GM12878 (cell line): ENCODE results near the gene PM20D2. TPM values are rescaled to one million over a fixed set of nuclear protein-coding genes. Genes with fewer than 3 reads are reported as not detected.

Experiments
- ATAC-seq: fragments of 200-7000 bp; cut with Tn5 transposase; 3 replicates; pipeline ENCODE4 v1.9.1; 2020; ENCODE audit warnings: mild to moderate bottlenecking, moderate library complexity
- BruUV-seq: library from RNA; stranded (reverse); fragments of 400-500 nt; replicated peaks from 2 replicates; lab custom pipeline; 2021; lab: Mats Ljungman, UMichigan
- CTCF ChIA-PET: fragments of 300-600 bp; sonication (Branson Sonifier 250); formaldehyde crosslinking; extraction: SDS; loops from one replicate; lab custom pipeline; 2021; ENCODE audit warnings: inconsistent platforms; lab: Yijun Ruan, JAX
- POLR2A ChIA-PET: fragments of 350-600 bp; formaldehyde crosslinking; extraction: SDS; loops from one replicate; lab custom pipeline; 2021; ENCODE audit warnings: inconsistent platforms; lab: Charles Lee
- RAD21 ChIA-PET: fragments of 300-600 bp; sonication (Branson Sonifier 250); formaldehyde crosslinking; loops from one replicate; lab custom pipeline; 2023; ENCODE audit warnings: antibody characterized with exemption; ENCODE audit not compliant: unreplicated experiment; lab: Charles Lee
- SMC1A ChIA-PET: fragments of 300-600 bp; sonication (Branson Sonifier 250); formaldehyde crosslinking; loops from one replicate; lab custom pipeline; 2023; ENCODE audit not compliant: unreplicated experiment, uncharacterized antibody; lab: Charles Lee
- DNase-seq: peaks from one replicate; pipeline ENCODE4 v3.0.0-alpha.2; 2011; ENCODE audit warnings: low read depth, low spot score
- FAIRE-seq: peaks from 3 replicates; lab custom pipeline; 2011; peaks lifted over from hg19 to GRCh38; lab: Jason Lieb, UNC
- H2AFZ ChIP-seq: 2 replicates; pipeline ENCODE4 v1.6.0; 2011; ENCODE audit warnings: low read depth, low read length, control low read depth; ENCODE audit not compliant: control insufficient read depth
- H3K27ac ChIP-seq: 2 replicates; pipeline ENCODE4 v1.5.1; 2011; ENCODE audit warnings: control low read depth; ENCODE audit not compliant: control insufficient read depth, insufficient read depth
- H3K27me3 ChIP-seq, 2 experiments: replicated peaks in 1 of 2; 2 replicates each; pipeline versions ENCODE4 v1.6.0 to v1.6.1; 2011; ENCODE audit warnings: low read length in 1 of 2; ENCODE audit not compliant: control insufficient read depth in 2 of 2, insufficient read depth in 2 of 2
- H3K36me3 ChIP-seq, 2 experiments: 2 replicates each; pipeline ENCODE4 v1.5.1; 2011; ENCODE audit warnings: low read length in 1 of 2; ENCODE audit not compliant: control insufficient read depth in 2 of 2, insufficient read depth in 2 of 2
- H3K4me1 ChIP-seq: 2 replicates; pipeline ENCODE4 v1.6.1; 2011; ENCODE audit warnings: mild to moderate bottlenecking, low read length, moderate library complexity, mixed read lengths; ENCODE audit not compliant: control insufficient read depth, insufficient read depth
- H3K4me2 ChIP-seq: 2 replicates; pipeline ENCODE4 v1.6.0; 2011; ENCODE audit warnings: control low read depth; ENCODE audit not compliant: control insufficient read depth, insufficient read depth
- H3K4me3 ChIP-seq: fragments of 200-600 bp; sonication (generic); 2 replicates; pipeline ENCODE4 v1.5.1; 2016
- H3K79me2 ChIP-seq: 2 replicates; pipeline ENCODE4 v1.6.0; 2011; ENCODE audit warnings: low read length; ENCODE audit not compliant: control insufficient read depth, insufficient read depth
- H3K9ac ChIP-seq: 2 replicates; pipeline ENCODE4 v1.8.0; 2011; ENCODE audit warnings: low read length, control low read depth, mixed read lengths; ENCODE audit not compliant: control insufficient read depth, insufficient read depth
- H3K9me3 ChIP-seq: replicated peaks from 3 replicates; pipeline ENCODE4 v1.5.1; 2011; ENCODE audit warnings: mild to moderate bottlenecking, low read length; ENCODE audit not compliant: control insufficient read depth, insufficient read depth
- H4K20me1 ChIP-seq: 2 replicates; pipeline ENCODE4 v1.6.0; 2011; ENCODE audit not compliant: control insufficient read depth, insufficient read depth
- FOXK2 ChIP-seq: fragments of 450-650 bp; IDR thresholded peaks from 2 replicates; pipeline ENCODE4 v1.6.1; 2017; ENCODE audit warnings: mild to moderate bottlenecking, moderate library complexity
- FOXM1 ChIP-seq: IDR thresholded peaks from 2 replicates; pipeline ENCODE4 v1.6.1; 2012; ENCODE audit warnings: low read depth, mild to moderate bottlenecking, inconsistent platforms, low read length, moderate library complexity
- MTA2 ChIP-seq: fragments of 450-650 bp; IDR thresholded peaks from 2 replicates; pipeline ENCODE4 v1.6.1; 2016; ENCODE audit warnings: low read depth, mild to moderate bottlenecking, moderate library complexity
- NBN ChIP-seq: fragments of 450-650 bp; IDR thresholded peaks from 2 replicates; pipeline ENCODE4 v1.6.1; 2016
- NR2C2 ChIP-seq: IDR thresholded peaks from 2 replicates; pipeline ENCODE4 v1.6.1; 2011; ENCODE audit warnings: borderline replicate concordance, low read depth; ENCODE audit not compliant: control insufficient read depth, insufficient read length
- PAX5 ChIP-seq: IDR thresholded peaks from 2 replicates; pipeline ENCODE4 v1.6.1; 2011; ENCODE audit warnings: low read depth, low read length, borderline replicate concordance
- POU2F2 ChIP-seq: IDR thresholded peaks from 3 replicates; pipeline ENCODE4 v1.6.1; 2011; ENCODE audit warnings: low read depth, mild to moderate bottlenecking, low read length, borderline replicate concordance
- YBX1 ChIP-seq: fragments of 450-650 bp; IDR thresholded peaks from 2 replicates; pipeline ENCODE4 v1.6.1; 2016; ENCODE audit warnings: antibody characterized with exemption
- ZNF622 ChIP-seq: fragments of 450-650 bp; IDR thresholded peaks from 2 replicates; pipeline ENCODE4 v1.6.1; 2017; ENCODE audit warnings: mild to moderate bottlenecking, inconsistent platforms
- WGBS: methylation state at CpG from one replicate; pipeline ENCODE4 v1.1.6; 2016; ENCODE audit warnings: low lambda C conversion rate; ENCODE audit not compliant: insufficient replicate concordance, insufficient coverage; ENCODE audit errors: missing lambda C conversion rate; 5-methylcytosine and 5-hydroxymethylcytosine counted together
- in situ Hi-C: fragments of 300-500 bp; cut with MboI; formaldehyde crosslinking; loops from 9 replicates; pipeline ENCODE4 v1.14.3; 2018; ENCODE audit warnings: mixed read lengths
- intact Hi-C: fragments of 100-400 bp; cut with micrococcal nuclease; formaldehyde crosslinking; loops from one replicate; pipeline ENCODE4 v1.14.2; 2022; ENCODE audit not compliant: unreplicated experiment
- polyA plus RNA-seq, 11 experiments: library from polyadenylated mRNA; depleted of rRNA in 4 of 11; unstranded in 6 of 11; stranded (reverse) in 5 of 11; fragments of >200 nt; fragmentation: Nextera tagmentation in 4 of 11; fragmentation: Illumina TruSeq in 1 of 11; extraction: Ambion mirVana in 4 of 11; extraction: Trizol in 1 of 11; gene quantifications; 1 replicate in 1 of 11; 2 replicates in 10 of 11; pipeline versions ENCODE4 v1.2.1 to v1.2.3, GENCODE V29; 2011 to 2016; ENCODE audit warnings: inconsistent platforms in 2 of 11, missing spikeins in 2 of 11, low read depth in 1 of 11
- total RNA-seq, 4 experiments: library from RNA; depleted of rRNA in 3 of 4; stranded (reverse); fragments of >200 nt in 3 of 4; fragmentation: Illumina TruSeq in 1 of 4; extraction: Trizol in 1 of 4; gene quantifications; 2 replicates each; pipeline versions ENCODE4 v1.2.1 to v1.2.3, GENCODE V29; 2013 to 2021
- TF ChIP-seq, protein P1 (sequence below): fragments of 450-650 bp; formaldehyde crosslinking; IDR thresholded peaks from 2 replicates; pipeline ENCODE4 v1.4.0; 2020; ENCODE audit warnings: mild to moderate bottlenecking, moderate library complexity

PM20D2 gene
- total and polyA plus RNA-seq, 10 of the 15 experiments (the other 5 are each of a cell fraction or from before 2014, with no cell fraction given): 7.8 to 23.6 (median 15.7) TPM

DNA sequence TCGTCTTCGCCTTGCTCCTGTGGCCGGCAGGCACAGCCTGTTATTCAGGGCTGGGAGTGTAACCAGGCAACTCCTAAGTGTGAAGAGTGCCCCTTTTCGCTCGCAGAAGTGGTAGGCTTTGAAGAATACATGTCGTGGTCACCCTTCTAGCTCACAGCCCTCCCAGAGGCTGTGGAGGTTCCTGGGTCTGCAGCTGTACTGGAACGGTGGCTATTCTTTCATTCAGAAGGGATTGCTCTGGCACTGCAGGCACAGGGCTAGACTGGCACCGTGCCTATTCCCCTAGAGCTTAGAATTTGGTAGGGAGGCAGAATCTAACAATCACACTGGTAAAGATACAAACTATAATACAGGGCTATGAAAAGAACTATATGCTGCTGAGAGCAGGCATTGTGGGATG lies 26.9 kb upstream of the PM20D2 start (continued):
- TF ChIP-seq NBN (no peak), NR2C2 (no peak), ZNF622 (no peak), PAX5 (no peak), FOXM1 (no peak)
- TF ChIP-seq, all 136 proteins: peak for 0

DNA sequence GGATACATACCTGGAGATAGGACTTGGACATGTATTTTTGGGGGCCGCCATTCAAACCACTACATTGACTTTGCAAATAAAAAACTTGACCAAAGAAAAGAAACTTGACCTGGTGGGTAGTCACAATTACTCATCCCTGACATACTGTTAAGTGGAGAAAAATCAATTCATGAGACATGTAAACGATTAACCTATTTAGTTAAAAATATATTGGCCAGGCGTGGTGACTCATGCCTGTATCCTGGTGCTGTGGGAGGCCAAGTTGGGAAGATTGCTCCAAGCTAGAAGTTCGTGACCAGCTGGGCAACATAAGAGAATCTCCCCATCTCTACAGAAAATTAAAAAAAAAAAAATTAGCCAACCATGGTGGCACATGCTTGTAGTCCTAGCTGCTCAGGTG lies 25.5 kb upstream of the PM20D2 start:
- Histone ChIP-seq H2AFZ (no peak overlapping the region), H3K9ac (no peak overlapping the region), H3K4me3 (no peak overlapping the region), H3K4me2 (no peak overlapping the region), H3K36me3 (no peaks in the 10 kb centered on the region), H3K9me3 (no peaks in the 10 kb centered on the region), H3K4me1 (no peaks in the 10 kb centered on the region), H3K27ac (no peak overlapping the region), H3K27me3 (peaks cover 0 to 4% of the 10 kb centered on the region in 2 experiments; a peak in 1 of 4 replicates), H4K20me1 (no peaks in the 10 kb centered on the region), H3K79me2 (no peaks in the 10 kb centered on the region)
- FAIRE-seq: no peak
- POLR2A ChIA-PET: no interaction called here
- TF ChIP-seq, protein P1, sequence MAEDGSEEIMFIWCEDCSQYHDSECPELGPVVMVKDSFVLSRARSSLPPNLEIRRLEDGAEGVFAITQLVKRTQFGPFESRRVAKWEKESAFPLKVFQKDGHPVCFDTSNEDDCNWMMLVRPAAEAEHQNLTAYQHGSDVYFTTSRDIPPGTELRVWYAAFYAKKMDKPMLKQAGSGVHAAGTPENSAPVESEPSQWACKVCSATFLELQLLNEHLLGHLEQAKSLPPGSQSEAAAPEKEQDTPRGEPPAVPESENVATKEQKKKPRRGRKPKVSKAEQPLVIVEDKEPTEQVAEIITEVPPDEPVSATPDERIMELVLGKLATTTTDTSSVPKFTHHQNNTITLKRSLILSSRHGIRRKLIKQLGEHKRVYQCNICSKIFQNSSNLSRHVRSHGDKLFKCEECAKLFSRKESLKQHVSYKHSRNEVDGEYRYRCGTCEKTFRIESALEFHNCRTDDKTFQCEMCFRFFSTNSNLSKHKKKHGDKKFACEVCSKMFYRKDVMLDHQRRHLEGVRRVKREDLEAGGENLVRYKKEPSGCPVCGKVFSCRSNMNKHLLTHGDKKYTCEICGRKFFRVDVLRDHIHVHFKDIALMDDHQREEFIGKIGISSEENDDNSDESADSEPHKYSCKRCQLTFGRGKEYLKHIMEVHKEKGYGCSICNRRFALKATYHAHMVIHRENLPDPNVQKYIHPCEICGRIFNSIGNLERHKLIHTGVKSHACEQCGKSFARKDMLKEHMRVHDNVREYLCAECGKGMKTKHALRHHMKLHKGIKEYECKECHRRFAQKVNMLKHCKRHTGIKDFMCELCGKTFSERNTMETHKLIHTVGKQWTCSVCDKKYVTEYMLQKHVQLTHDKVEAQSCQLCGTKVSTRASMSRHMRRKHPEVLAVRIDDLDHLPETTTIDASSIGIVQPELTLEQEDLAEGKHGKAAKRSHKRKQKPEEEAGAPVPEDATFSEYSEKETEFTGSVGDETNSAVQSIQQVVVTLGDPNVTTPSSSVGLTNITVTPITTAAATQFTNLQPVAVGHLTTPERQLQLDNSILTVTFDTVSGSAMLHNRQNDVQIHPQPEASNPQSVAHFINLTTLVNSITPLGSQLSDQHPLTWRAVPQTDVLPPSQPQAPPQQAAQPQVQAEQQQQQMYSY (CRISPR knock-in tag): no peak
- TF ChIP-seq FOXK2 (no peak), YBX1 (no peak), POU2F2 (no peak), MTA2 (no peak)
- 65% methylated on average over 4 of the region's 4 CpGs for WGBS
- CTCF ChIA-PET: interaction anchor here (0.9 to 4.7 kb wide), 6 partner anchors 12 to 312 kb away, joined by 3 to 27 read pairs (median 4); no protein-coding TSS in a partner anchor
- no peak for ATAC-seq
- BruUV-seq: no TSS peak
- intact Hi-C loops (loop anchor here (5.0 kb wide), 1 partner anchor 138 kb away; no protein-coding TSS in a partner anchor), in situ Hi-C loops (no loop called here)
- SMC1A ChIA-PET: interaction anchor here (0.7 to 1.2 kb wide), 3 partner anchors 11 to 465 kb away, joined by 3 read pairs; no protein-coding TSS in a partner anchor
- RAD21 ChIA-PET: no interaction called here
- DNase-seq: no peak
